Colonic mucosa (tissue), 4 donors: ENCODE data around the gene NUMB. TPM values are rescaled to one million over a fixed set of nuclear protein-coding genes. Genes with fewer than 3 reads are reported as not detected.

ENCODE experiments used
- DNase-seq: peaks from one replicate; pipeline ENCODE4 v3.0.0-alpha.2; 2020
- H3K27ac ChIP-seq: fragments of 200-600 bp; one replicate; pipeline ENCODE4 v1.8.0; 2021
- H3K27me3 ChIP-seq: fragments of 200-600 bp; one replicate; pipeline ENCODE4 v1.8.0; 2021
- H3K36me3 ChIP-seq: fragments of 200-600 bp; one replicate; pipeline ENCODE4 v1.8.0; 2021
- H3K4me1 ChIP-seq: fragments of 200-600 bp; one replicate; pipeline ENCODE4 v1.8.0; 2021; ENCODE audit warnings: mild to moderate bottlenecking
- H3K4me3 ChIP-seq: fragments of 200-600 bp; one replicate; pipeline ENCODE4 v1.8.0; 2021
- H3K9ac ChIP-seq, 2 donors: one replicate each; pipeline ENCODE4 v1.7.0; 2013; ENCODE audit warnings: control low read depth in 2 of 2, low read depth in 2 of 2, low read length in 2 of 2
- H3K9me3 ChIP-seq: fragments of 200-600 bp; one replicate; pipeline ENCODE4 v1.8.0; 2021
- CTCF ChIP-seq: fragments of 200-600 bp; IDR thresholded peaks from one replicate; pipeline ENCODE4 v1.8.0; 2022; ENCODE audit warnings: antibody characterized with exemption, mild to moderate bottlenecking
- intact Hi-C: fragments of 100-400 bp; cut with DNase I; formaldehyde crosslinking; loops from one replicate; pipeline ENCODE4 v1.14.1; 2022
- total RNA-seq, 2 donors: library from RNA; stranded (reverse); fragmentation: NEBNext Ultra II Directional in 1 of 2; extraction: Animal tissue kit (Norgen Biotek cat#: 25700) in 1 of 2; gene quantifications; one replicate each; pipeline ENCODE4 v1.2.1, GENCODE V29; 2021
- donor health status: healthy.
- donor health status: DM: no; HTN: no; CAD: no.
- donor health status: DM: no; HTN: no; CAD: no.

Gene NUMB
- total RNA-seq, 2 donors from 2014 or later: 83.1 to 116 TPM

- no peaks in the 10 kb centered on the region for H3K27me3 ChIP-seq
- no peak overlapping the region for H3K27ac ChIP-seq
- no peaks in the 10 kb centered on the region for H3K4me1 ChIP-seq
- intact Hi-C loops: no loop called here
- H3K4me3 ChIP-seq: peak overlapping the region; percentile 1
- H3K9ac ChIP-seq: peak overlapping the region in 1 of 2 donors; percentile 53
- peak; percentile 30 for DNase-seq
- no peaks in the 10 kb centered on the region for H3K9me3 ChIP-seq
- TF ChIP-seq CTCF: no peak
- no peaks in the 10 kb centered on the region for H3K36me3 ChIP-seq
Measured at GRCh38 chr14:73269729-73270531, 188.4 kb downstream of the NUMB start.

- no peak overlapping the region for H3K9ac ChIP-seq
- no peaks in the 10 kb centered on the region for H3K4me1 ChIP-seq
- H3K9me3 ChIP-seq: no peaks in the 10 kb centered on the region
- no peak for DNase-seq
- no peaks in the 10 kb centered on the region for H3K36me3 ChIP-seq
- no peak overlapping the region for H3K27ac ChIP-seq
- no peaks in the 10 kb centered on the region for H3K27me3 ChIP-seq
- intact Hi-C loops: no loop called here
- H3K4me3 ChIP-seq: no peak overlapping the region
- no peak for TF ChIP-seq CTCF
Measured at GRCh38 chr14:73267474-73267873, 190.9 kb downstream of the NUMB start.

- Histone ChIP-seq H3K9me3 (no peaks in the 10 kb centered on the region), H3K4me3 (no peak overlapping the region), H3K27ac (no peak overlapping the region), H3K4me1 (no peaks in the 10 kb centered on the region), H3K36me3 (no peaks in the 10 kb centered on the region), H3K9ac (no peak overlapping the region), H3K27me3 (no peaks in the 10 kb centered on the region)
- no peak for DNase-seq
- TF ChIP-seq CTCF: no peak
- intact Hi-C loops: no loop called here
Measured at GRCh38 chr14:73266317-73266716, 192.0 kb downstream of the NUMB start.

- intact Hi-C loops: no loop called here
Measured at GRCh38 chr14:73265721-73266046, 192.7 kb downstream of the NUMB start.

GRCh38 chr14:73264885-73265720, 193.2 kb downstream of the NUMB start:
- H3K9ac ChIP-seq: no peak overlapping the region
- no peaks in the 10 kb centered on the region for H3K27me3 ChIP-seq
- TF ChIP-seq CTCF: no peak
- H3K4me3 ChIP-seq: no peak overlapping the region
- intact Hi-C loops: no loop called here
- no peak for DNase-seq
- H3K9me3 ChIP-seq: no peaks in the 10 kb centered on the region
- H3K36me3 ChIP-seq: no peaks in the 10 kb centered on the region
- H3K4me1 ChIP-seq: no peaks in the 10 kb centered on the region
- no peak overlapping the region for H3K27ac ChIP-seq

More at GRCh38 chr14:73265721-73266046, 192.7 kb downstream of the NUMB start:
- H3K4me1 ChIP-seq: no peaks in the 10 kb centered on the region
- H3K4me3 ChIP-seq: no peak overlapping the region
- no peak overlapping the region for H3K27ac ChIP-seq
- no peaks in the 10 kb centered on the region for H3K9me3 ChIP-seq
- no peaks in the 10 kb centered on the region for H3K27me3 ChIP-seq
- H3K9ac ChIP-seq: no peak overlapping the region
- no peak for DNase-seq
- no peaks in the 10 kb centered on the region for H3K36me3 ChIP-seq
- TF ChIP-seq CTCF: no peak
